NCI-H2196 treated with DMSO at 0.1 percent for 48 hours (cell line): ENCODE results near the gene CDH26.
"Not testable (repeated sequence)": the region's sequence is repeated elsewhere in the genome, so short reads cannot be mapped to it uniquely, and the experiment has no call there.

Source experiments
- DNase-seq: peaks from one replicate; lab custom pipeline; 2025; ENCODE audit not compliant: unreplicated experiment; lab: John Stamatoyannopoulos, UW

Gene CDH26

GRCh38 chr20:59940129-59940955, 17.9 kb upstream of the CDH26 start, which contains the start of the genes FAM217B and PPP1R3D:
FAM217B (plus strand) TSS chr20:59940389; CDS start chr20:59943944, 3,555 bp downstream.
PPP1R3D (minus strand) TSS chr20:59940305; CDS start chr20:59939931, 374 bp downstream.
- peak; percentile 85 for DNase-seq

DNA sequence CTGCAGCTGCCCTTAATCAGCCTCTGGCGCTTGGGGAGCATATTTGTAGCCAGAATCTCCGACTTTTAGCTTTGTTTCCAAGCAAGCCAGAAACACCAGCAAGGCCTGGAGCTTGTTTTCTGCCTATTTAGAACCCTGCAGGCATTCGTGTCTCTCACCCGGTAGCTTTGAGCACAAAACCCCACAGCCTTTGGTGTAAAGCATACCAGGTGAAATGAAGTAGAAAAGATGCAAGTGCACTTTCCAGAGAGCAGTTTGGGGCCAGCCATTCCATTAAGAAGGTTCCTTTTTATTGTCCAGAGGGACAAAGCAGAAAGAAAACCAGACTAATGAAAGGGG, 17.3 kb upstream of the CDH26 start:
- no peak for DNase-seq

- no peak for DNase-seq
Measured at GRCh38 chr20:59942245-59942644, 16.0 kb upstream of the CDH26 start.

DNA sequence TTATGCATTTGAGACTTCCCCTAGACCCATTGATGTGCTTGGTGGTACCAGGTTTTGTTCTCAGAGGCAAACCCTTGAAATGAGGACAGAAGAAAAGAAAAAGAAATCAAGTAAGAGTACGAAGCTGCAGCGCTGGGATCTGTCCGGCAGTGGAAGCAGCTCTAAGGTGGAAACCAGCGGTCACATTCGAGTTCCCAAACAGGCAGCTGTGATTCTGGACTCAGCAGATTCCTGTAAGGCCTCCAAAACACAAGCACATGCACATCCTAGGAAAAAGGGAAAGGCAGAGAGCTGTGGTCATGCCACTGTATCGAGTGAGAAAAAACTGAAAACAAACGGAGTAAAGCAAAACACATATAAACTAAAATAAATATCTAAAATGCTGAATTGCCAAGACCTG, 13.5 kb upstream of the CDH26 start:
- DNase-seq: no peak

DNA sequence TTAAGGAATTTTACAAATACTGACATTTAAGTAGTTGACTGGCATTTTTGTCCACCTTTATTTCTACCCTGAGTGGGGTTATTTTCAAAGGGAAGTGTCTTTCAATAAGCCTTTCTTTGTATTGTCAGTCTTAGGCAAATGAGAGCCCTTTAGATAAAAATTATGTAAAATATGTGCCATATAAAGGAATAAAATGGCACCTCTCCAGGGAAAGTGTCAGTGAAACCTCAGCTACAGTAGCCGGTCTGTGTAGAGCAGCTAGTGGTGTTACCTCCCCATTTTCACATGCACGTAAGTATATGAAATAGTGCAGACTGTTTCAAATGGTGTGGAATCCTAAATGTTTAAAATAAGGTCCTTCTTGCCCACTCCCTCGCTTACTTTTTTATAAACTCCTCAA, 13.0 kb upstream of the CDH26 start:
- no peak for DNase-seq

- no peak for DNase-seq
Measured at GRCh38 chr20:59945731-59946130, 12.5 kb upstream of the CDH26 start.

DNA sequence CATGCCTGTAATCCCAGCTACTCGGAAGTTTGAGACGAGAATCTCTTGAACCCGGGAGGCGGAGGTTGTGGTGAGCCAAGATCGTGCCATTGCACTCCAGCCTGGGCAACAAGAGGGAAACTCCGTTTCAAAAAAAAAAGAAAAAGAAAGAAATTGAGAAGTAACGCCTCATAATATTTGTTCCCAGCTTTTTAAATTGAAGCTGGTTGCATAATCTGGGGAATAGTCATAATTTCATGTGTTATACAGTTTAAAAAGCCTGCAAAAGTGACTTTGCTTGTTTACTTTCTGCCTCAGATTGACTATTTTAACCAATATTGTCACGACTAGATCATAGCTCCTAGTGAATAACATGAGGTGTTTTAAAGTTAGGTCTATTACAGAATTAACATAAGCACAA, 10.8 kb upstream of the CDH26 start:
- DNase-seq: no peak

DNA sequence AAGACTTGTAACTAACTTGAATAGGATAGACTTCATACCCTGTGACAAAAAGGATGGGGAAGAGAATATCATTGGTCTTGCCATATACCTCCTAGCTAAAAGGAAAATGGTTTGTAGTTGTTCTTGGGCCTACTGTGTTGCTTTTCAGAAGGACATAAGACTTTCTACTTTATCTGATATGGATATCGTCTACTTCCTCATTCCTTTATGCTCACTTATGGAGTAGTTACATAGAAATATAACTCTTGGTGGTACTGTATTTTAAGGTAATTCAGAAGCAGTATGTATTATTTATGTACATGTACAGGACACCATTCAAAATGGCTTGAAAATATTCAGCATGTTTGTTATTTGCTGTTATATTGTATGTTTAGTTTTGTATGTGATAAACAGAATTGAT, 10.0 kb upstream of the CDH26 start:
- DNase-seq: no peak

- DNase-seq: peak; percentile 56
Measured at GRCh38 chr20:59948828-59949720, 9.1 kb upstream of the CDH26 start.

DNA sequence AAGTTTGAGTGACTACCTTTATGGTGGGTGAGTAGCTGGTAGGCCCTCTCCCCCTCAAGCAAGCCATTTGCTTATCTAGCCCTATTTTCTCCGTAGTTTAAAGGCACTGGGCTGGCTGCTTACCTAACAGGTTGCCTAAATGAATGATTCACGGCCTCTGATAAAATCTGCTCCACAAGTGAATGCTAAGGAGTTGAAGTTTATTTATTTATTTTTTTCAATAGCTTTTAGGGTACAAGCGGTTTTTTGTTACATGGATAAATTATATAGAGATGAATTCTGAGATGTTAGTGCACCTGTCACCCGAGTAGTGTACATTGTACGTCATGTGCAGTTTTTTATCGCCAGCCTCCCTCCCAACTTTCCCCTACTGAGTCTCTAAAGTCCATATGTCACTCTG, 8.3 kb upstream of the CDH26 start:
- no peak for DNase-seq

DNA sequence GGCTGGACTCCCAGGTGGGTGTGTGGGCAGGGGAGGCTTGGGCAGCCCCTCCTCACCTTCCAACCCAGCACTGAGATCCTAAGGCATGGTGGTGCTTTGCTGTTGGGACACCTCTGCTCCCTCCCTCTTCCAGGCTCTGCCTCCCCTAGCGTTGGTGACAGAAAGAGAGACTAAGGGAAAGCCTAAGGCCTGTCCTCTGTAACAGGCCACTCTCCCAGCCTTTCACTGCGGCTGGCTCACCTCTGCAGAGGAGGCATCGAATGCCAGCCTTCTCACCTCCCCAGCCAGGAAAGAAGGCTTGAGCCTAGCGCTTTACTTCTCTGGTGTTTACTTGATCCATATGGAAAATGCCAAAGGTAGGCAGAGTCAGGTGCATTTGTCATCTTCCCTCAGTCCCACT, 3.5 kb upstream of the CDH26 start:
- DNase-seq: no peak

GRCh38 chr20:59955131-59955796, 3.0 kb upstream of the CDH26 start:
- no peak for DNase-seq

GRCh38 chr20:59957568-59957967, 655 bp upstream of the CDH26 start:
- DNase-seq: not testable (repeated sequence)

DNA sequence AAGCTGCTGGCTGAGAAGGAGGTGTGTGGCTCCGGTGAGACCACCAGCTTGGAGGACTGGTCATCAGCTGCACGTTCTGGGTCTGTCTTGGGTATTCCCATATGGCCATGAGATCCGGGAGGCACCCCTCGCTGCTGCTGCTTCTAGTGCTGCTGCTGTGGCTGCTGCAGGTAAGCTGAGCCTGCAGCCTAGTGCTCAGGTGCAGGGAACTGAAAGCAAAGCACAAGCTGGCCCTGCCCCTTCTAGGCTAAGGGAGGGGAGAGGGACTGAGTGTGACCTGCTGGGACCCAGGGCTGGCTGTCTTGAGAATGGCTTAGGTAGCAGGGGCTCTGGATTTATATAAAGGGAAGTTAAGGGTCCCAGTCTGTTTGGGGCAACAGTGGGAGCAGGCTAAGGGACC, 403 bp downstream of the CDH26 start:
- DNase-seq: peak; percentile 28

DNA sequence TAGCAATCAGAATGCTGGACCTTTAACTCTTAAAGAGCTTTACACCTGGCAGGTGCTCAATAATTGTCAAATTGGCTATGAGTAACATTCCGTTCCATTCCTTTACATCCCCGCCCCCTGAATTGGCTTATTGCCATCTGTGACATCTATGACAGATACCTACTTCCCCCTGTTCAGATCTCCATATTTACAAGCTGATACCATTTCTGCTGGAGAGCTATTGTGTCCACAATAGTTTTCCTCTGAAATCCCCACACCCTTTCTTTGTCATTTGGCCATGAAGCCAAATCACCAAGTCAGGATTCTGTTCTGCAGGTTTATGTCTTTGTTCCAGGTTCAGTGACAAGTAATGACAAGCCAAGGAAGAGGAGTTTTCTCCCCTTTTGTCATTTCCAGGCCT, 3.2 kb downstream of the CDH26 start:
- no peak for DNase-seq

- no peak for DNase-seq
Measured at GRCh38 chr20:59962155-59962554, 3.9 kb downstream of the CDH26 start.

- DNase-seq: no peak
Measured at GRCh38 chr20:59966428-59966827, 8.2 kb downstream of the CDH26 start.

GRCh38 chr20:59971428-59971827, 13.2 kb downstream of the CDH26 start:
- no peak for DNase-seq

DNA sequence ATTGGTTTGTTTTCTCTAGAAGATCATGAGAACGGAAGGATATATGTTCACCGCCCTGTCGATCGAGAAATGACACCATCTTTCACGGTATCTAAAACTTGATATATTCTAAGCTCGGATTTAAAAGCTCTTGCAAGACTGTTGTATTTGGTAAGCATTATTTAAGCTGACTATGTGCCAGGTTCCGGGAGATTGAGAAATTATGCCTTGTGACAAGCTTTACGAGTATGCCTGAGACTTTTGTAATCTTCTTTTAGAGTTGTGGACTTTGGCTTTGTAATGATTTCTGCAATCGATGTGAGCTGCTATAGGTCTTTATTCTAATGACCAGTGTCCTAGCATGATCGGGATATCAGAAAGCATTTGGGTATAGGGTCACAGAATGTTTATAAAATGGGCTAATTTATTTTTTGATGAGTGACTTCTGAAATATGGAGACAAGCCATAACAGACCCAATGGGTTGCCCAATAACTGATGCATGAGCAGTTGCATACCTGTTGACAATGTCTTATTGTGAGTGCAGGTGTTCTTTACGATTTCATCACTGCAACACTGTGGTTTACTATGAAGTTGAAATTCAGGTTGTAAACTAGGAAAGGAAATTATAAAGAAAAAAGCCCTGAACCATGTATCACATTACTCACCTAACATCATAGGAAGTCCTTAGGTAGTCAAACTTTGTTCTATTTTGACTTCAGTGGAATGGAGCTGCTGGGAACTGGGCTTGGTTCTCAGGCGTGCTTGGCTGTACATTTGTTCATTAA, 14.0 kb downstream of the CDH26 start:
- DNase-seq: no peak

GRCh38 chr20:59976156-59976782, 18.0 kb downstream of the CDH26 start:
- DNase-seq: no peak
